HEK293 (cell line): ENCODE measurements around the gene TANC1.

ENCODE experiments used
- CTCF ChIA-PET: fragments of 350-600 bp; formaldehyde crosslinking; extraction: SDS; loops from one replicate; lab custom pipeline; 2021; ENCODE audit warnings: antibody characterized with exemption; lab: Yijun Ruan, JAX
- POLR2A ChIA-PET: fragments of 300-600 bp; formaldehyde crosslinking; extraction: SDS; loops from one replicate; lab custom pipeline; 2020; ENCODE audit warnings: antibody characterized with exemption, inconsistent platforms; lab: Yijun Ruan, JAX
- H3K27ac ChIP-seq: fragments of 200-500 bp; sonication (Bioruptor generic); 2 replicates; pipeline ENCODE4 v1.5.1; 2014; ENCODE audit warnings: low read depth, low read length, control low read depth, inconsistent platforms; ENCODE audit errors: extremely low read depth
- H3K36me3 ChIP-seq, 2 experiments: fragments of 200-500 bp in 1 of 2; sonication (Bioruptor generic) in 1 of 2; 1 replicate in 1 of 2; 2 replicates in 1 of 2; pipeline ENCODE4 v1.5.1; 2014 to 2017; ENCODE audit warnings: inconsistent platforms in 2 of 2, low read length in 2 of 2; ENCODE audit not compliant: control insufficient read depth in 2 of 2, insufficient read depth in 1 of 2
- H3K4me1 ChIP-seq: fragments of 200-500 bp; sonication (Bioruptor generic); 2 replicates; pipeline ENCODE4 v1.5.1; 2014; ENCODE audit warnings: mild to moderate bottlenecking, low read length, inconsistent platforms; ENCODE audit not compliant: control insufficient read depth, insufficient read depth
- H3K4me3 ChIP-seq: 2 replicates; pipeline ENCODE4 v1.5.1; 2011; ENCODE audit warnings: low read depth, mild to moderate bottlenecking, control low read depth, low read length, moderate library complexity
- H3K9me3 ChIP-seq: fragments of 200-500 bp; sonication (Bioruptor generic); 2 replicates; pipeline ENCODE4 v1.5.1; 2014; ENCODE audit warnings: low read depth, low read length, inconsistent platforms; ENCODE audit not compliant: control insufficient read depth, insufficient read depth
- EGR2 ChIP-seq: fragments of 450-650 bp; formaldehyde crosslinking; IDR thresholded peaks from 2 replicates; pipeline ENCODE4 v1.5.1; 2016; ENCODE audit warnings: low read depth, missing biosample characterization, missing genetic modification characterization
- PRDM6 ChIP-seq: fragments of 450-650 bp; formaldehyde crosslinking; IDR thresholded peaks from 2 replicates; pipeline ENCODE4 v1.5.1; 2017; ENCODE audit warnings: missing biosample characterization, missing genetic modification characterization
- TRIM28 ChIP-seq: IDR thresholded peaks from 2 replicates; pipeline ENCODE4 v1.6.1; 2011; ENCODE audit warnings: low read length, control low read depth, borderline replicate concordance
- YY2 ChIP-seq: fragments of 450-650 bp; formaldehyde crosslinking; IDR thresholded peaks from 2 replicates; pipeline ENCODE4 v1.5.1; 2016; ENCODE audit warnings: missing biosample characterization, missing genetic modification characterization
- ZBTB17 ChIP-seq: fragments of 450-650 bp; formaldehyde crosslinking; IDR thresholded peaks from 2 replicates; pipeline ENCODE4 v1.5.1; 2016; ENCODE audit warnings: missing biosample characterization, missing genetic modification characterization
- ZIC2 ChIP-seq: fragments of 450-650 bp; formaldehyde crosslinking; IDR thresholded peaks from 2 replicates; pipeline ENCODE4 v1.5.1; 2016; ENCODE audit warnings: missing biosample characterization, missing genetic modification characterization
- ZNF10 ChIP-seq: fragments of 450-650 bp; formaldehyde crosslinking; IDR thresholded peaks from 2 replicates; pipeline ENCODE4 v1.5.1; 2017; ENCODE audit warnings: missing biosample characterization, missing genetic modification characterization
- ZNF175 ChIP-seq: fragments of 450-650 bp; formaldehyde crosslinking; IDR thresholded peaks from 2 replicates; pipeline ENCODE4 v1.5.1; 2016; ENCODE audit warnings: missing biosample characterization, missing genetic modification characterization
- ZNF221 ChIP-seq: fragments of 450-650 bp; formaldehyde crosslinking; IDR thresholded peaks from 2 replicates; pipeline ENCODE4 v1.5.1; 2017; ENCODE audit warnings: missing biosample characterization, missing genetic modification characterization, borderline replicate concordance
- ZNF354C ChIP-seq: fragments of 450-650 bp; formaldehyde crosslinking; IDR thresholded peaks from 2 replicates; pipeline ENCODE4 v1.5.1; 2016; ENCODE audit warnings: missing biosample characterization, missing genetic modification characterization, low read depth, borderline replicate concordance
- ZNF501 ChIP-seq: fragments of 450-650 bp; formaldehyde crosslinking; IDR thresholded peaks from 2 replicates; pipeline ENCODE4 v1.5.1; 2016; ENCODE audit warnings: missing biosample characterization, missing genetic modification characterization
- ZNF513 ChIP-seq: fragments of 450-650 bp; IDR thresholded peaks from 2 replicates; pipeline ENCODE4 v1.5.1; 2018; ENCODE audit warnings: missing biosample characterization, missing genetic modification characterization
- ZNF529 ChIP-seq: fragments of 450-650 bp; formaldehyde crosslinking; IDR thresholded peaks from 2 replicates; pipeline ENCODE4 v1.5.1; 2017; ENCODE audit warnings: missing genetic modification characterization, missing biosample characterization; ENCODE audit not compliant: insufficient replicate concordance
- ZNF560 ChIP-seq: fragments of 450-650 bp; formaldehyde crosslinking; IDR thresholded peaks from 2 replicates; pipeline ENCODE4 v1.5.1; 2017; ENCODE audit warnings: missing biosample characterization, missing genetic modification characterization, borderline replicate concordance
- ZNF571 ChIP-seq: fragments of 450-650 bp; formaldehyde crosslinking; IDR thresholded peaks from 2 replicates; pipeline ENCODE4 v1.5.0; 2017; ENCODE audit warnings: missing biosample characterization, missing genetic modification characterization
- ZNF610 ChIP-seq: fragments of 450-650 bp; formaldehyde crosslinking; IDR thresholded peaks from 2 replicates; pipeline ENCODE4 v1.5.1; 2016; ENCODE audit warnings: missing biosample characterization, missing genetic modification characterization, borderline replicate concordance
- ZNF658 ChIP-seq: fragments of 450-650 bp; formaldehyde crosslinking; IDR thresholded peaks from 2 replicates; pipeline ENCODE4; 2016; ENCODE audit warnings: missing biosample characterization, missing genetic modification characterization
- TF ChIP-seq, protein P1 (sequence below): fragments of 450-650 bp; formaldehyde crosslinking; IDR thresholded peaks from 2 replicates; pipeline ENCODE4 v1.5.1; 2016; ENCODE audit warnings: missing biosample characterization, missing genetic modification characterization, borderline replicate concordance
- TF ChIP-seq, protein P2 (sequence below): fragments of 450-650 bp; formaldehyde crosslinking; IDR thresholded peaks from 2 replicates; pipeline ENCODE4 v1.5.1; 2016; ENCODE audit warnings: missing biosample characterization, missing genetic modification characterization
- TF ChIP-seq, protein P3 (sequence below): fragments of 450-650 bp; formaldehyde crosslinking; IDR thresholded peaks from 2 replicates; pipeline ENCODE4 v1.5.1; 2017; ENCODE audit warnings: missing biosample characterization, missing genetic modification characterization

TANC1 gene

DNA sequence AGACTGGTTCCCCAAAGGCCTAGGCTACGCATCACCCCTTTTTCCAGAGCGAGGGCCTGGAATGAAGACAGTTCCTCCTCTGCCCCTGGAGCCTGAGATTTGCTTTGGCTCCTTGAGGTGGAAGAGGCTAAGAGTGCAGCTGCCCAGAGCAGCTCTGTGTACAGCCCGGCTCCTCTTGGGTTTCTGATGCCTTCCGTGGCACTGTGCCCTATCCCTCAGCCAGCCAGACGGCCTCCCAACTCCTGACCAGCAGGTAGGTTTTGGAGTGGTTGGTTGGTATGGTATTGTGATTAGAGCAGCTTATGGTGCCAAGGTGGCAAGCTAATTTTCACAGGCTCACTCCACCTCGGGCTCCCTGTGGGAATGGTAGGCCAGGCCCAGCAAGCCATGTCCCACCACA is 112.2 kb downstream of the TANC1 start:
- no peaks in the 10 kb centered on the region for H3K9me3 ChIP-seq
- H3K27ac ChIP-seq, result no peak overlapping the region
- peaks cover 5% of the 10 kb centered on the region for H3K4me1 ChIP-seq
- H3K36me3 ChIP-seq, result no peaks in the 10 kb centered on the region
- POLR2A ChIA-PET, result no interaction called here
- CTCF ChIA-PET, result interaction anchor here (0.6 kb wide), 1 partner anchor 12 kb away, joined by 3 read pairs; no protein-coding TSS in a partner anchor
- TF ChIP-seq ZNF571 (tag by site-specific recombination), result no peak
- no peak for TF ChIP-seq YY2
- TF ChIP-seq PRDM6 (tag by site-specific recombination), result no peak
- TF ChIP-seq ZNF354C (tag by site-specific recombination), result no peak
- no peak for TF ChIP-seq ZBTB17 (tag by site-specific recombination)
- TF ChIP-seq, protein P1, sequence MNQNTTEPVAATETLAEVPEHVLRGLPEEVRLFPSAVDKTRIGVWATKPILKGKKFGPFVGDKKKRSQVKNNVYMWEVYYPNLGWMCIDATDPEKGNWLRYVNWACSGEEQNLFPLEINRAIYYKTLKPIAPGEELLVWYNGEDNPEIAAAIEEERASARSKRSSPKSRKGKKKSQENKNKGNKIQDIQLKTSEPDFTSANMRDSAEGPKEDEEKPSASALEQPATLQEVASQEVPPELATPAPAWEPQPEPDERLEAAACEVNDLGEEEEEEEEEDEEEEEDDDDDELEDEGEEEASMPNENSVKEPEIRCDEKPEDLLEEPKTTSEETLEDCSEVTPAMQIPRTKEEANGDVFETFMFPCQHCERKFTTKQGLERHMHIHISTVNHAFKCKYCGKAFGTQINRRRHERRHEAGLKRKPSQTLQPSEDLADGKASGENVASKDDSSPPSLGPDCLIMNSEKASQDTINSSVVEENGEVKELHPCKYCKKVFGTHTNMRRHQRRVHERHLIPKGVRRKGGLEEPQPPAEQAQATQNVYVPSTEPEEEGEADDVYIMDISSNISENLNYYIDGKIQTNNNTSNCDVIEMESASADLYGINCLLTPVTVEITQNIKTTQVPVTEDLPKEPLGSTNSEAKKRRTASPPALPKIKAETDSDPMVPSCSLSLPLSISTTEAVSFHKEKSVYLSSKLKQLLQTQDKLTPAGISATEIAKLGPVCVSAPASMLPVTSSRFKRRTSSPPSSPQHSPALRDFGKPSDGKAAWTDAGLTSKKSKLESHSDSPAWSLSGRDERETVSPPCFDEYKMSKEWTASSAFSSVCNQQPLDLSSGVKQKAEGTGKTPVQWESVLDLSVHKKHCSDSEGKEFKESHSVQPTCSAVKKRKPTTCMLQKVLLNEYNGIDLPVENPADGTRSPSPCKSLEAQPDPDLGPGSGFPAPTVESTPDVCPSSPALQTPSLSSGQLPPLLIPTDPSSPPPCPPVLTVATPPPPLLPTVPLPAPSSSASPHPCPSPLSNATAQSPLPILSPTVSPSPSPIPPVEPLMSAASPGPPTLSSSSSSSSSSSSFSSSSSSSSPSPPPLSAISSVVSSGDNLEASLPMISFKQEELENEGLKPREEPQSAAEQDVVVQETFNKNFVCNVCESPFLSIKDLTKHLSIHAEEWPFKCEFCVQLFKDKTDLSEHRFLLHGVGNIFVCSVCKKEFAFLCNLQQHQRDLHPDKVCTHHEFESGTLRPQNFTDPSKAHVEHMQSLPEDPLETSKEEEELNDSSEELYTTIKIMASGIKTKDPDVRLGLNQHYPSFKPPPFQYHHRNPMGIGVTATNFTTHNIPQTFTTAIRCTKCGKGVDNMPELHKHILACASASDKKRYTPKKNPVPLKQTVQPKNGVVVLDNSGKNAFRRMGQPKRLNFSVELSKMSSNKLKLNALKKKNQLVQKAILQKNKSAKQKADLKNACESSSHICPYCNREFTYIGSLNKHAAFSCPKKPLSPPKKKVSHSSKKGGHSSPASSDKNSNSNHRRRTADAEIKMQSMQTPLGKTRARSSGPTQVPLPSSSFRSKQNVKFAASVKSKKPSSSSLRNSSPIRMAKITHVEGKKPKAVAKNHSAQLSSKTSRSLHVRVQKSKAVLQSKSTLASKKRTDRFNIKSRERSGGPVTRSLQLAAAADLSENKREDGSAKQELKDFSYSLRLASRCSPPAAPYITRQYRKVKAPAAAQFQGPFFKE (tag by site-specific recombination), result no peak
- no peak for TF ChIP-seq ZNF10 (tag by site-specific recombination)
- TF ChIP-seq ZNF221 (tag by site-specific recombination), result no peak
- no peak for TF ChIP-seq ZNF513 (tag by site-specific recombination)
- no peak for TF ChIP-seq ZNF658 (tag by site-specific recombination)
- TF ChIP-seq ZNF560 (tag by site-specific recombination), result no peak
- TF ChIP-seq TRIM28, result no peak
- TF ChIP-seq, protein P2, sequence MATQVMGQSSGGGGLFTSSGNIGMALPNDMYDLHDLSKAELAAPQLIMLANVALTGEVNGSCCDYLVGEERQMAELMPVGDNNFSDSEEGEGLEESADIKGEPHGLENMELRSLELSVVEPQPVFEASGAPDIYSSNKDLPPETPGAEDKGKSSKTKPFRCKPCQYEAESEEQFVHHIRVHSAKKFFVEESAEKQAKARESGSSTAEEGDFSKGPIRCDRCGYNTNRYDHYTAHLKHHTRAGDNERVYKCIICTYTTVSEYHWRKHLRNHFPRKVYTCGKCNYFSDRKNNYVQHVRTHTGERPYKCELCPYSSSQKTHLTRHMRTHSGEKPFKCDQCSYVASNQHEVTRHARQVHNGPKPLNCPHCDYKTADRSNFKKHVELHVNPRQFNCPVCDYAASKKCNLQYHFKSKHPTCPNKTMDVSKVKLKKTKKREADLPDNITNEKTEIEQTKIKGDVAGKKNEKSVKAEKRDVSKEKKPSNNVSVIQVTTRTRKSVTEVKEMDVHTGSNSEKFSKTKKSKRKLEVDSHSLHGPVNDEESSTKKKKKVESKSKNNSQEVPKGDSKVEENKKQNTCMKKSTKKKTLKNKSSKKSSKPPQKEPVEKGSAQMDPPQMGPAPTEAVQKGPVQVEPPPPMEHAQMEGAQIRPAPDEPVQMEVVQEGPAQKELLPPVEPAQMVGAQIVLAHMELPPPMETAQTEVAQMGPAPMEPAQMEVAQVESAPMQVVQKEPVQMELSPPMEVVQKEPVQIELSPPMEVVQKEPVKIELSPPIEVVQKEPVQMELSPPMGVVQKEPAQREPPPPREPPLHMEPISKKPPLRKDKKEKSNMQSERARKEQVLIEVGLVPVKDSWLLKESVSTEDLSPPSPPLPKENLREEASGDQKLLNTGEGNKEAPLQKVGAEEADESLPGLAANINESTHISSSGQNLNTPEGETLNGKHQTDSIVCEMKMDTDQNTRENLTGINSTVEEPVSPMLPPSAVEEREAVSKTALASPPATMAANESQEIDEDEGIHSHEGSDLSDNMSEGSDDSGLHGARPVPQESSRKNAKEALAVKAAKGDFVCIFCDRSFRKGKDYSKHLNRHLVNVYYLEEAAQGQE (tag by site-specific recombination), result no peak
- TF ChIP-seq EGR2, result no peak
- TF ChIP-seq, protein P3, sequence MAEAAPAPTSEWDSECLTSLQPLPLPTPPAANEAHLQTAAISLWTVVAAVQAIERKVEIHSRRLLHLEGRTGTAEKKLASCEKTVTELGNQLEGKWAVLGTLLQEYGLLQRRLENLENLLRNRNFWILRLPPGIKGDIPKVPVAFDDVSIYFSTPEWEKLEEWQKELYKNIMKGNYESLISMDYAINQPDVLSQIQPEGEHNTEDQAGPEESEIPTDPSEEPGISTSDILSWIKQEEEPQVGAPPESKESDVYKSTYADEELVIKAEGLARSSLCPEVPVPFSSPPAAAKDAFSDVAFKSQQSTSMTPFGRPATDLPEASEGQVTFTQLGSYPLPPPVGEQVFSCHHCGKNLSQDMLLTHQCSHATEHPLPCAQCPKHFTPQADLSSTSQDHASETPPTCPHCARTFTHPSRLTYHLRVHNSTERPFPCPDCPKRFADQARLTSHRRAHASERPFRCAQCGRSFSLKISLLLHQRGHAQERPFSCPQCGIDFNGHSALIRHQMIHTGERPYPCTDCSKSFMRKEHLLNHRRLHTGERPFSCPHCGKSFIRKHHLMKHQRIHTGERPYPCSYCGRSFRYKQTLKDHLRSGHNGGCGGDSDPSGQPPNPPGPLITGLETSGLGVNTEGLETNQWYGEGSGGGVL (tag by site-specific recombination), result no peak
- no peak for TF ChIP-seq ZNF529 (tag by site-specific recombination)
- TF ChIP-seq ZIC2, result no peak
- no peak for TF ChIP-seq ZNF610
- TF ChIP-seq ZNF501 (tag by site-specific recombination), result no peak
- TF ChIP-seq ZNF175, result no peak
- TF ChIP-seq, all 188 proteins: peak for 0
- H3K4me3 ChIP-seq, result no peak overlapping the region
